Measurements from ENCODE around the gene PEA15. TPM values are rescaled to one million over a fixed set of nuclear protein-coding genes. Genes with fewer than 3 reads are reported as not detected.

PEA15 gene
- total and polyA plus RNA-seq, 10 of the 15 experiments (the other 5 are each of a cell fraction or from before 2014, with no cell fraction given), result 15.1 to 269 (median 65.6) TPM

- H3K4me2 ChIP-seq (ENCODE audit: control insufficient read depth, insufficient read depth), result no peak overlapping the region
- CTCF ChIA-PET, result interaction anchor here (0.8 to 6.3 kb wide), 9 partner anchors 8 to 148 kb away, joined by 3 to 40 read pairs (median 9); partner anchors contain the start of gene PEX19
- no peaks in the 10 kb centered on the region for H4K20me1 ChIP-seq (ENCODE audit: control insufficient read depth, insufficient read depth)
- FAIRE-seq (no peak), DNase-seq (ENCODE audit: low read depth, low spot score) (no peak), ATAC-seq (no peak)
- no TSS peak for BruUV-seq (replicated peaks)
- no peak for TF ChIP-seq ZBED1 (IDR thresholded peaks at IDR 0.05; ENCODE audit: borderline replicate concordance)
- TF ChIP-seq KDM1A (IDR thresholded peaks at IDR 0.05; ENCODE audit: borderline replicate concordance), result no peak
- TF ChIP-seq LARP7 (IDR thresholded peaks at IDR 0.05), result no peak
- no peak for TF ChIP-seq SKIL (IDR thresholded peaks at IDR 0.05; ENCODE audit: low read depth, poor library complexity, severe bottlenecking)
- no peak for TF ChIP-seq EZH2 (IDR thresholded peaks at IDR 0.05; ENCODE audit: borderline replicate concordance, control insufficient read depth, low read depth, low read length)
- no peak for TF ChIP-seq POLR2AphosphoS2 (IDR thresholded peaks at IDR 0.05; ENCODE audit: low read depth, low read length)
- TF ChIP-seq TCF12 (IDR thresholded peaks at IDR 0.05; ENCODE audit: low read depth, low read length), result no peak
- no peak for TF ChIP-seq E2F4 (IDR thresholded peaks at IDR 0.05; ENCODE audit: low read depth, low read length)
- no peak for TF ChIP-seq CREM (IDR thresholded peaks at IDR 0.05; ENCODE audit: low read depth)
- TF ChIP-seq RBBP5 (conservative IDR thresholded peaks at IDR 0.05), result no peak
- no peak for TF ChIP-seq RB1 (IDR thresholded peaks at IDR 0.05; ENCODE audit: borderline replicate concordance)
- no peak for TF ChIP-seq CHD2 (IDR thresholded peaks at IDR 0.05; ENCODE audit: borderline replicate concordance, low read depth, low read length)
- no peak for TF ChIP-seq IKZF1 (conservative IDR thresholded peaks at IDR 0.05)
- TF ChIP-seq TARDBP (IDR thresholded peaks at IDR 0.05; ENCODE audit: borderline replicate concordance), result no peak
- TF ChIP-seq SRF (IDR thresholded peaks at IDR 0.05; ENCODE audit: low read depth in 2 of 2, low read length in 2 of 2), result no peak
- TF ChIP-seq NFXL1 (IDR thresholded peaks at IDR 0.05; ENCODE audit: borderline replicate concordance), result no peak
- no peak for TF ChIP-seq NR2C1 (IDR thresholded peaks at IDR 0.05)
- TF ChIP-seq CBX3 (IDR thresholded peaks at IDR 0.05; ENCODE audit: borderline replicate concordance, low read depth), result no peak
- no peak for TF ChIP-seq SMC3 (IDR thresholded peaks at IDR 0.05; ENCODE audit: borderline replicate concordance, low read length)
- no peak overlapping the region for H3K9ac ChIP-seq (ENCODE audit: control insufficient read depth, insufficient read depth, low read length)
- POLR2A ChIA-PET, result interaction anchor here (0.6 to 1.3 kb wide), 2 partner anchors 11 to 198 kb away, joined by 3 to 4 read pairs; no protein-coding TSS in a partner anchor
- no peaks in the 10 kb centered on the region; the same call in 1 of the 2 replicates for H3K4me1 ChIP-seq (ENCODE audit: control insufficient read depth, insufficient read depth, low read length)
- RAD21 ChIA-PET (ENCODE audit: unreplicated experiment), result interaction anchor here (1.0 to 2.2 kb wide), 5 partner anchors 9 to 56 kb away, joined by 3 to 7 read pairs (median 3); partner anchors contain the start of gene PEX19
- no peaks in the 10 kb centered on the region for H3K79me2 ChIP-seq (ENCODE audit: control insufficient read depth, insufficient read depth, low read length)
- in situ Hi-C loops (cut with MboI), result no loop called here
- no peak overlapping the region for H3K4me3 ChIP-seq
- intact Hi-C loops (cut with micrococcal nuclease; ENCODE audit: unreplicated experiment), result no loop called here
- H2AFZ ChIP-seq (ENCODE audit: control insufficient read depth, low read depth, low read length), result no peak overlapping the region
- SMC1A ChIA-PET (ENCODE audit: uncharacterized antibody, unreplicated experiment), result interaction anchor here (0.6 to 3.3 kb wide), 9 partner anchors 8 to 60 kb away, joined by 3 to 17 read pairs (median 5); no protein-coding TSS in a partner anchor
- no peaks in the 10 kb centered on the region for H3K27me3 ChIP-seq (replicated peaks in 1 of 2; ENCODE audit: control insufficient read depth in 2 of 2, insufficient read depth in 2 of 2, low read length in 1 of 2)
- no peaks in the 10 kb centered on the region for H3K9me3 ChIP-seq (replicated peaks; ENCODE audit: control insufficient read depth, insufficient read depth, low read length)
- H3K27ac ChIP-seq (ENCODE audit: control insufficient read depth, insufficient read depth), result no peak overlapping the region
- H3K36me3 ChIP-seq (ENCODE audit: control insufficient read depth in 2 of 2, insufficient read depth in 2 of 2, low read length in 1 of 2), result peaks cover 16 to 57% of the 10 kb centered on the region in 2 experiments
Measured at GRCh38 chr1:160228431-160228830, 23.2 kb downstream of the PEA15 start.

Measured in GM12878 (cell line).